ENCODE measurements around the gene USP9X. TPM values are rescaled to one million over a fixed set of nuclear protein-coding genes. Genes with fewer than 3 reads are reported as not detected.

USP9X gene
- total and polyA plus RNA-seq, 9 of the 15 experiments (the other 6 are each of a cell fraction or from before 2014, with no cell fraction given) = 10.9 to 47.8 (median 29.5) TPM

GRCh38 chrX:41085512-41085877 is 250 bp downstream of the USP9X start (continued):
- TF ChIP-seq ZNF398 (CRISPR knock-in tag; IDR thresholded peaks at IDR 0.05) (no peak), POLR2G (IDR thresholded peaks at IDR 0.05; ENCODE audit: low read depth, low read length) (peak; percentile 72), RBM39 (optimal IDR thresholded peaks at IDR 0.05; ENCODE audit: low read depth, low read length) (no peak), ZNF347 (CRISPR knock-in tag; IDR thresholded peaks at IDR 0.05; ENCODE audit: low read depth) (no peak), ZNF212 (CRISPR knock-in tag; IDR thresholded peaks at IDR 0.05) (no peak), ZNF507 (tag; conservative IDR thresholded peaks at IDR 0.05) (no peak), PREB (CRISPR knock-in tag; IDR thresholded peaks at IDR 0.05) (no peak), MBD2 (IDR thresholded peaks at IDR 0.05; ENCODE audit: borderline replicate concordance, low read depth) (no peak), ZNF24 (IDR thresholded peaks at IDR 0.05) (no peak), MEIS2 (IDR thresholded peaks at IDR 0.05; ENCODE audit: partially characterized antibody) (no peak), POLR3A (IDR thresholded peaks at IDR 0.05; ENCODE audit: borderline replicate concordance, extremely low read depth, insufficient read depth, insufficient read length) (no peak), ATF4 (CRISPR knock-in tag; IDR thresholded peaks at IDR 0.05) (no peak), CC2D1A (IDR thresholded peaks at IDR 0.05) (no peak), ZFP30 (CRISPR knock-in tag; IDR thresholded peaks at IDR 0.05; ENCODE audit: borderline replicate concordance) (no peak), ZNF830 (CRISPR knock-in tag; IDR thresholded peaks at IDR 0.05) (no peak), PHB2 (IDR thresholded peaks at IDR 0.05; ENCODE audit: low read depth) (no peak), KDM4B (IDR thresholded peaks at IDR 0.05; ENCODE audit: borderline replicate concordance in 2 of 2, low read depth in 1 of 2) (no peak), NFE2L1 (tag; IDR thresholded peaks at IDR 0.05; ENCODE audit: borderline replicate concordance, low read depth) (no peak), CREM (IDR thresholded peaks at IDR 0.05; ENCODE audit: low read depth) (peak; percentile 4; the same call in 1 of the 2 replicates), NR2C2 (CRISPR knock-in tag; IDR thresholded peaks at IDR 0.05) (no peak), NR2C2 (tag; IDR thresholded peaks at IDR 0.05) (no peak), EGR1 (conservative IDR thresholded peaks at IDR 0.05) (no peak), ZFX (CRISPR knock-in tag; IDR thresholded peaks at IDR 0.05) (0 out of 2 replicates have a peak, but pooled peaks have one; percentile 32), FOXA3 (CRISPR knock-in tag; conservative IDR thresholded peaks at IDR 0.05 in 1 of 2, IDR thresholded peaks at IDR 0.05 in 1 of 2) (no peak), ETS2 (tag; IDR thresholded peaks at IDR 0.05; ENCODE audit: borderline replicate concordance, poor library complexity, severe bottlenecking) (no peak), DPF2 (IDR thresholded peaks at IDR 0.05) (no peak), MIER1 (IDR thresholded peaks at IDR 0.05; ENCODE audit: low read depth) (no peak), NFE2 (IDR thresholded peaks at IDR 0.05; ENCODE audit: low read depth) (no peak), MAFG (tag; conservative IDR thresholded peaks at IDR 0.05) (no peak), ZNF561 (CRISPR knock-in tag; conservative IDR thresholded peaks at IDR 0.05) (no peak)
